HCT116 (cell line): ENCODE results near the gene MYADM.

ENCODE experiments used
- CTCF ChIP-seq, 3 experiments: fragments of 200-600 bp in 1 of 3; sonication (generic) in 1 of 3; IDR thresholded peaks in 2 of 3; conservative IDR thresholded peaks in 1 of 3; 2 replicates each; pipeline ENCODE4 v1.5.1; 2012 to 2017; ENCODE audit warnings: low read depth in 2 of 3, low read length in 2 of 3, antibody characterized with exemption in 1 of 3, borderline replicate concordance in 1 of 3, control low read depth in 1 of 3, mild to moderate bottlenecking in 1 of 3, mixed read lengths in 1 of 3, mixed run types in 1 of 3, moderate library complexity in 1 of 3; ENCODE audit not compliant: insufficient read depth in 1 of 3
- JUND ChIP-seq: IDR thresholded peaks from 2 replicates; pipeline ENCODE4 v1.6.1; 2012
- RAD21 ChIP-seq: IDR thresholded peaks from 2 replicates; pipeline ENCODE4 v1.6.1; 2012; ENCODE audit warnings: low read depth, mild to moderate bottlenecking

- TF ChIP-seq CTCF (IDR thresholded peaks at IDR 0.05 in 2 of 3, conservative IDR thresholded peaks at IDR 0.05 in 1 of 3; ENCODE audit: borderline replicate concordance in 1 of 3, insufficient read depth in 1 of 3, low read depth in 2 of 3, low read length in 2 of 3) (no peak), JUND (no peak), RAD21 (no peak)
These were observed 15.6 kb downstream of the MYADM start for GRCh38 chr19:53883231-53883661.
